Neural progenitor cell (in vitro differentiated cells): ENCODE measurements around the gene LMNB1. TPM values are rescaled to one million over a fixed set of nuclear protein-coding genes. Genes with fewer than 3 reads are reported as not detected.

Experiments used
- DNase-seq: peaks from one replicate; pipeline ENCODE4 v3.0.0-alpha.2; 2016; ENCODE audit warnings: low spot score
- H2AFZ ChIP-seq: fragments of 200-600 bp; sonication (generic); replicated peaks from 2 replicates; pipeline ENCODE4 v1.6.1; 2016; ENCODE audit warnings: antibody characterized with exemption
- H3F3A ChIP-seq: fragments of 200-600 bp; sonication (generic); 2 replicates; pipeline ENCODE4 v1.6.1; 2016; ENCODE audit warnings: antibody characterized with exemption, low read depth
- H3K27ac ChIP-seq: fragments of 200-600 bp; sonication (generic); 2 replicates; pipeline ENCODE4 v1.5.1; 2016; ENCODE audit warnings: mild to moderate bottlenecking
- H3K27me3 ChIP-seq: fragments of 200-600 bp; sonication (generic); 2 replicates; pipeline ENCODE4 v1.6.1; 2016; ENCODE audit warnings: mild to moderate bottlenecking, moderate library complexity
- H3K36me3 ChIP-seq: fragments of 200-600 bp; sonication (generic); 2 replicates; pipeline ENCODE4 v1.5.1; 2016
- H3K4me1 ChIP-seq: fragments of 200-600 bp; sonication (generic); 2 replicates; pipeline ENCODE4 v1.6.1; 2016; ENCODE audit warnings: mixed run types
- H3K4me2 ChIP-seq: fragments of 200-600 bp; sonication (generic); 2 replicates; pipeline ENCODE4 v1.6.1; 2016
- H3K4me3 ChIP-seq: fragments of 200-600 bp; sonication (generic); 2 replicates; pipeline ENCODE4 v1.5.1; 2016
- H3K79me2 ChIP-seq: fragments of 200-600 bp; sonication (generic); 2 replicates; pipeline ENCODE4 v1.6.1; 2016; ENCODE audit warnings: low read depth
- H3K9ac ChIP-seq: fragments of 200-600 bp; sonication (generic); 2 replicates; pipeline ENCODE4 v1.6.1; 2016
- H3K9me3 ChIP-seq: fragments of 200-600 bp; sonication (generic); 2 replicates; pipeline ENCODE4 v1.5.1; 2016; ENCODE audit warnings: low read depth
- H4K20me1 ChIP-seq: fragments of 200-600 bp; sonication (generic); 2 replicates; pipeline ENCODE4 v1.6.1; 2016; ENCODE audit warnings: low read depth
- H3K27ac Mint-ChIP-seq: 3 replicates; pipeline ENCODE4 v1.8.0; 2021; ENCODE audit warnings: mixed read lengths
- H3K27me3 Mint-ChIP-seq: 2 replicates; pipeline ENCODE4 v1.8.0; 2022; ENCODE audit warnings: low read depth, mild to moderate bottlenecking, inconsistent platforms, moderate library complexity, mixed read lengths; ENCODE audit not compliant: insufficient read depth
- H3K36me3 Mint-ChIP-seq: 3 replicates; pipeline ENCODE4 v1.8.0; 2021; ENCODE audit warnings: mixed read lengths
- H3K4me1 Mint-ChIP-seq: 3 replicates; pipeline ENCODE4 v1.8.0; 2021; ENCODE audit warnings: mixed read lengths
- H3K4me3 Mint-ChIP-seq: 3 replicates; pipeline ENCODE4 v1.8.0; 2021; ENCODE audit warnings: mild to moderate bottlenecking, moderate library complexity, mixed read lengths
- H3K9me3 Mint-ChIP-seq: 3 replicates; pipeline ENCODE4 v1.8.0; 2020; ENCODE audit warnings: mixed read lengths
- CTCF ChIP-seq: fragments of 200-600 bp; sonication (generic); IDR thresholded peaks from 2 replicates; pipeline ENCODE4 v1.5.1; 2017; ENCODE audit warnings: antibody characterized with exemption, mild to moderate bottlenecking
- EZH2 ChIP-seq: fragments of 200-600 bp; sonication (generic); IDR thresholded peaks from 2 replicates; pipeline ENCODE4 v1.6.1; 2017; ENCODE audit warnings: antibody characterized with exemption, mild to moderate bottlenecking, moderate library complexity
- EZH2phosphoT487 ChIP-seq: fragments of 200-600 bp; sonication (generic); IDR thresholded peaks from 2 replicates; pipeline ENCODE4 v1.6.1; 2017; ENCODE audit warnings: antibody characterized with exemption
- total RNA-seq: library from RNA; depleted of rRNA; stranded (reverse); fragments of >200 nt; gene quantifications from 2 replicates; pipeline ENCODE4 v1.2.3, GENCODE V29; 2015; ENCODE audit warnings: low replicate concordance

The LMNB1 gene
- total RNA-seq, 1 donor from 2014 or later: 245 TPM

GRCh38 chr5:126741361-126741760 lies 35.6 kb upstream of the LMNB1 start:
- no peaks in the 10 kb centered on the region for H3K27me3 Mint-ChIP-seq
- no peak for DNase-seq
- H3K27ac Mint-ChIP-seq: no peak overlapping the region

GRCh38 chr5:126742425-126742824 lies 34.5 kb upstream of the LMNB1 start:
- H3K27ac ChIP-seq: no peak overlapping the region
- H3K9ac ChIP-seq: no peak overlapping the region
- H3K4me3 ChIP-seq: no peak overlapping the region
- no peaks in the 10 kb centered on the region for H3K79me2 ChIP-seq
- no peaks in the 10 kb centered on the region for H3K27me3 Mint-ChIP-seq
- no peak overlapping the region for H3K27ac Mint-ChIP-seq
- H3K4me1 Mint-ChIP-seq: peaks cover 12% of the 10 kb centered on the region
- no peaks in the 10 kb centered on the region for H3K36me3 ChIP-seq
- H3K4me3 Mint-ChIP-seq: no peak overlapping the region
- no peak for DNase-seq
- peaks cover 11% of the 10 kb centered on the region for H3F3A ChIP-seq
- H3K9me3 Mint-ChIP-seq: no peaks in the 10 kb centered on the region
- TF ChIP-seq CTCF (no peak), EZH2 (no peak), EZH2phosphoT487 (no peak)
- no peak overlapping the region for H3K4me2 ChIP-seq
- H4K20me1 ChIP-seq: no peaks in the 10 kb centered on the region
- H3K9me3 ChIP-seq: no peaks in the 10 kb centered on the region
- peaks cover 13% of the 10 kb centered on the region for H3K4me1 ChIP-seq
- no peak overlapping the region for H2AFZ ChIP-seq
- no peaks in the 10 kb centered on the region for H3K27me3 ChIP-seq
- no peaks in the 10 kb centered on the region for H3K36me3 Mint-ChIP-seq

More at GRCh38 chr5:126741361-126741760, 35.6 kb upstream of the LMNB1 start:
- Histone ChIP-seq H4K20me1 (no peaks in the 10 kb centered on the region), H3K4me3 (no peak overlapping the region), H3K9me3 (no peaks in the 10 kb centered on the region), H3F3A (peaks cover 6% of the 10 kb centered on the region), H3K36me3 (no peaks in the 10 kb centered on the region), H3K79me2 (no peaks in the 10 kb centered on the region), H3K9ac (no peak overlapping the region), H3K4me2 (no peak overlapping the region), H2AFZ (no peak overlapping the region), H3K27ac (no peak overlapping the region), H3K27me3 (no peaks in the 10 kb centered on the region), H3K4me1 (peaks cover 13% of the 10 kb centered on the region)
- TF ChIP-seq CTCF (no peak), EZH2 (no peak), EZH2phosphoT487 (no peak)
- H3K4me1 Mint-ChIP-seq: peaks cover 10% of the 10 kb centered on the region
- H3K9me3 Mint-ChIP-seq: no peaks in the 10 kb centered on the region
- no peak overlapping the region for H3K4me3 Mint-ChIP-seq
- no peaks in the 10 kb centered on the region for H3K36me3 Mint-ChIP-seq

- Mint-ChIP-seq H3K4me3 (no peak overlapping the region), H3K36me3 (no peaks in the 10 kb centered on the region), H3K4me1 (peaks cover 25% of the 10 kb centered on the region), H3K27me3 (no peaks in the 10 kb centered on the region), H3K27ac (no peak overlapping the region), H3K9me3 (no peaks in the 10 kb centered on the region)
- Histone ChIP-seq H3K4me1 (peaks cover 18% of the 10 kb centered on the region), H3F3A (peaks cover 18% of the 10 kb centered on the region), H3K9me3 (no peaks in the 10 kb centered on the region), H3K4me3 (no peak overlapping the region), H3K27me3 (no peaks in the 10 kb centered on the region), H3K9ac (no peak overlapping the region), H3K36me3 (no peaks in the 10 kb centered on the region), H4K20me1 (no peaks in the 10 kb centered on the region), H3K4me2 (no peak overlapping the region), H2AFZ (no peak overlapping the region), H3K27ac (no peak overlapping the region), H3K79me2 (no peaks in the 10 kb centered on the region)
- DNase-seq: no peak
- no peak for TF ChIP-seq EZH2phosphoT487
- no peak for TF ChIP-seq EZH2
- no peak for TF ChIP-seq CTCF
Measured at GRCh38 chr5:126744836-126745235, 32.1 kb upstream of the LMNB1 start.
